Smooth muscle cell of the brain vasculature (primary cell): ENCODE data around the gene ERFE.
A peak's percentile ranks its signal among the peaks of the same experiment; 100 is the strongest.
"Not testable (repeated sequence)": the region's sequence is repeated elsewhere in the genome, so short reads cannot be mapped to it uniquely, and the experiment has no call there.

ENCODE experiments used
- DNase-seq: peaks from one replicate; pipeline ENCODE4 v3.0.0-alpha.2; 2012; ENCODE audit warnings: low read depth, low spot score

The ERFE gene

DNA sequence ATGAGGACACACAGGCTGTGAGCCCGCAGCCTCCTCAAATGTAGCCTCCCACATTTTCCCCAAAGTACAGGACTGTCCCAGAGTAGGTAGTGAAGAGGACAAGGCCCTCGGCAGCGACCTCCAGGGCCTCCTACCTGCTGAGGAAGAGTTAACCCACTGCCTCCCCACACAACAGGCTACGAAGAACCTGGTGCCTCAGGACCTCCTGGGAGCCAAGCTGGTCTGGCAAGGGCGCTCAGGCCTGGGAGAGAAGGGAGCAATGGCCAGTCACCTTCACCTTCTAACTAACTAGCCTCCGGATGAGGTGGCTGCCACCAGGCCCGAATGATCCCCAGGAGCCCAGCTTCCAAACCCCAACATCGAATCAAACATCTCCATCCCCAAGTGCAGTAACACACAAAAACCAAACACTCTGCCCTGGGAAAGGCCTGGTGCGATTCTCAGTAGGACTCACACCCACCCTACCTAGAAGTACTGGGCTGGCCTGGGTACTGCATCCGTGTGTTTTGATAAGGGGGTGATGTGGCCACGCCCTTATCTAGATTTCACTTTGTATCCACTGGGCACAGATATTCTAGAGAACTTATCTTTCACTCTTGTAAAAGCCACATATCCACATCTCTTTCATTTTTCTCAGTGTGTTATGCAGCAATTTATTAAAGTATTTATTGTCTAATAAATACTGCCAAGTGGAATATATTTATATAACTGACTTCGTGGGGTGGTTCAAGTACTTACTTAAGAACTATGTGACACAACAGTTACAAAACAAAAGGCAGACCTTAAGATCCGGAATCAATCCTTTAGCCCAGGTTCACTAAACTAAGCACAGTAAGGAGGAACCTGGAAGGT, 9.7 kb downstream of the ERFE start:
- DNase-seq = no peak

- peak; percentile 50 for DNase-seq
Observed at GRCh38 chr2:238169048-238169707, 10.4 kb downstream of the ERFE start.

GRCh38 chr2:238169708-238170251, 11.0 kb downstream of the ERFE start:
- no peak for DNase-seq

- no peak for DNase-seq
Observed at GRCh38 chr2:238170386-238171071, 11.8 kb downstream of the ERFE start.

DNA sequence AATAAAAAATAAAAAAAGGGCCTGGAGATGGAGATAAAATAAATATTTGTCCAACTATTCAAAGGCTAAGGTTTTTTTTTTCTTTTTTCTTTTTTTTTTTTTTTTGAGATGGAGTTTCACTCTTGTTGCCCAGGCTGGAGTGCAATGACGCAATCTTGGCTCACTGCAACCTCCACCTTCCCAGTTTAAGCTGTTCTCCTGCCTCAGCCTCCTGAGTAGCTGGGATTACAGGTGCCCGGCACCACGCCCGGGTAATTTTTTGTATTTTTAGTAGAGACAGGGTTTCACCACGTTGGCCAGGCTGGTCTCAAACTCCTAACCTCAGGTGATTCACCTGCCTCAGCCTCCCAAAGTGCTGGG, 12.3 kb downstream of the ERFE start:
- not testable (repeated sequence) for DNase-seq

GRCh38 chr2:238171575-238172187, 12.9 kb downstream of the ERFE start:
- DNase-seq = no peak

GRCh38 chr2:238172439-238172838, 13.7 kb downstream of the ERFE start:
- DNase-seq = no peak

DNA sequence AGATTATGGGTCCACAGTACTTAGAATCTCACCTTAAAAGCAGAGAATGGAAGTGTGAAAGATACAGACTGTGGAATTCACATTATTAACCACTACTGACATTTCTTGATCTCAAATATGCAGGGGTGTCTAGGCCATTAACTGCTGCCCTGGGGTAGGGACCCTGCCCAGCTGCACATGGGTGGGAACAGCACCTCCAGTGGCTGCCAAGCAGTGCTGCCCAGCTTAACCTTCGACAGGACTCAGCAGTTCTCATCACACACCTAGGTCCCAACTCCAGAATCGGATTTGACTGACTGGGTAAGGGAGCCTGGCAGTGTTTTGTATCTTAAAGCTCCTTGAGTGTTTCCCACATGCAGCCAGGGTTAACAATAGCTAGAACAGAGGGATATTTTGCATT, 14.9 kb downstream of the ERFE start:
- DNase-seq = no peak

- no peak for DNase-seq
Observed at GRCh38 chr2:238174291-238174690, 15.5 kb downstream of the ERFE start.

GRCh38 chr2:238174701-238175100, 15.9 kb downstream of the ERFE start:
- no peak for DNase-seq

- DNase-seq = no peak
Observed at GRCh38 chr2:238176613-238177012, 17.8 kb downstream of the ERFE start.

- no peak for DNase-seq
Observed at GRCh38 chr2:238180554-238180953, 21.8 kb downstream of the ERFE start.

- DNase-seq = no peak
Observed at GRCh38 chr2:238182362-238182761, 23.6 kb downstream of the ERFE start.

- DNase-seq = no peak
Observed at GRCh38 chr2:238183821-238184220, 25.1 kb downstream of the ERFE start.

DNA sequence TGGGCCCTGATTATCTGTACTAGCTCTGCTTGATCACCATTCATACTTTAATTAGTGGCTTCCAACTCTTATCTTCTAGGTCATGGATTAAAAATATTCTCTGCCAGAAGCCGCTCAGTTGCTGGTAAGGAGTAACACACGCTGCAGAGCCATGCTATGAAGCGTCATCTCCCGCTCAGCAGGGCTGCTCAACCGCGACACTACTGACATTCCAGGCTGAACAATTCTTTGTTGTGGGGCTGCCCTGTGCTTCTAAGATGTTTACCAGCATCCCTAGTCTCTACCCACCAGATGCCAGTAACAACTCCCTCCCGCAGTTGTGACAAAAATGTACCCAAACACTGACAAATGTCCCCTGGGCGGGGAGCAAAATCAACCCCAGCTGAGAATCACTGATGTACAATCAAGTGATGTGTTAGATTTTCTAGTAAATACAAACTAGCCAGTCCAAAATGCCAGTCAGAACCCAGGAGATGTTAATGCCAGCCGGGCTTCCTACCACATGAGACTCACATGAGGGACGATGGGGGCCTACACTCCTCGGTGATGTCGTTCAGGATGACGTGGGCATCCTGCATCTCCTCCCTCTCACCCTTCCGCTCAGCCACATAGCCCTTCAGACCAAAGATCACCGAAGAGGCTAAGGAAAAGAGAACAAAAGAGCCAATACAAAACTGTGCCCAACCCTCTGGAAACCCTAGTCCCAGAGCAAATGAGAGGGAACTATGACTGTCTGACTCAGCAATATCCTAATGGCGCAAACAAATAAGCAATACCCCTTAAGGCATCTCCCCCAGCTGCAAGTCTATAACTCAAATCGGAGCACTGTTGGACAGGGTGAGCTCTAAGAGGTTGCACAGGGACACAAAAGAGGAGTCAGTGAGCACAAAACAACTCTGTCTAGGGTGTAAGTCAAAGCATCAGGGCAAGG, 29.1 kb downstream of the ERFE start:
- no peak for DNase-seq

DNA sequence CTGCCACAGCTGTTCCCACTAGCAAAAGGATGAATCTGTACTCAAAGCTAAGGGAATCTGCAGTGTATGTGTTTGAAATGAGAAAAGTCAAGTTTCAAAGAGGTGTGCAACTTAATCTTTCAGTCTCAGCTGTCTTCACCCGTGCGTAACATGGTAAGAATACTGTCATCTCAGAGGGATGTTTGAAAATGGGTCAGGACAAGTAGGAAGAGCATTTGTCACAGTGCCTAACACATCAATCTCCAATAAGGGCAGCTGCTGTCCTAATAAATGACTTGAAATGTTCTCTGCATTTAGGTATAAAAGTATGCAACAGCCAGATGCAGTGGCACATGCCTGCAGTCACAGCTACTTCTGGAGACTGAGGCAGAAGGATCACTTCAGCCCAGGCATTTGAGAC, 31.7 kb downstream of the ERFE start:
- DNase-seq = no peak

DNA sequence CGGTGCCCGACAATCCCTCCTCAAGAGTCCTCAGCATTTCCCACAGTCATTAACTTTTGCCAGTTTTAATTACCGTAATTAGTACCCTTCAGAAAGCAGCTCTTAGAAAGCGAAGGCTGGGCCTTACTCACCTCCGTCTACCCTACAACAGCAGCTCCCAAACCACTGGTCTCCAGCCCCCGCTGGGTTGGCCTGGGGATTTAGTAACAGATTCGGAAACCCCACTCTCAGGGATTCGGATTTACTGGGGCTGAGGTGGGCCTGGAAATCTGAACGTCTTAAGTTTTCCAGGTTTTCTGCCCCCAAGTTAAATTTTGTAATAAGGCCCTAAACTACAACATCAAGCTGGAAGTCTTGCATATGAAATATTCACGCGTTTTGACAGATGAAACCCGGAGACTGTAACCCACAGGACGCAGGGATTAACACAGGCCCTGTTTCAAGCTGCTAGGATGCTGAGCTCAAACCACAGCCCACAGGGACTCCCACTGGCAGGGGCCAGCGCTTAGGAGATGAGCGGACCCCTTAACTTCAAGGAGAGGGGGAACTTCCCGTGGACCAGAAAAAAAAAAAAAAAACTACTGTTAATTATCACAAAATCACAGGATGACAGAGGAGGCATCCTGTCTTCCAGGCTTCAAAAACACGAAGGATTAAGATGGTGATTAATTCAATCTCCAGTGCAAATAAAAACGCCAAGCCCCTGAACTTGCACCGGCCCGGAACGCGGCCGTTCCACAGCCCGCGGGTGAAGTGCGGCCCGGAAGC, 43.7 kb downstream of the ERFE start:
- DNase-seq = no peak

DNA sequence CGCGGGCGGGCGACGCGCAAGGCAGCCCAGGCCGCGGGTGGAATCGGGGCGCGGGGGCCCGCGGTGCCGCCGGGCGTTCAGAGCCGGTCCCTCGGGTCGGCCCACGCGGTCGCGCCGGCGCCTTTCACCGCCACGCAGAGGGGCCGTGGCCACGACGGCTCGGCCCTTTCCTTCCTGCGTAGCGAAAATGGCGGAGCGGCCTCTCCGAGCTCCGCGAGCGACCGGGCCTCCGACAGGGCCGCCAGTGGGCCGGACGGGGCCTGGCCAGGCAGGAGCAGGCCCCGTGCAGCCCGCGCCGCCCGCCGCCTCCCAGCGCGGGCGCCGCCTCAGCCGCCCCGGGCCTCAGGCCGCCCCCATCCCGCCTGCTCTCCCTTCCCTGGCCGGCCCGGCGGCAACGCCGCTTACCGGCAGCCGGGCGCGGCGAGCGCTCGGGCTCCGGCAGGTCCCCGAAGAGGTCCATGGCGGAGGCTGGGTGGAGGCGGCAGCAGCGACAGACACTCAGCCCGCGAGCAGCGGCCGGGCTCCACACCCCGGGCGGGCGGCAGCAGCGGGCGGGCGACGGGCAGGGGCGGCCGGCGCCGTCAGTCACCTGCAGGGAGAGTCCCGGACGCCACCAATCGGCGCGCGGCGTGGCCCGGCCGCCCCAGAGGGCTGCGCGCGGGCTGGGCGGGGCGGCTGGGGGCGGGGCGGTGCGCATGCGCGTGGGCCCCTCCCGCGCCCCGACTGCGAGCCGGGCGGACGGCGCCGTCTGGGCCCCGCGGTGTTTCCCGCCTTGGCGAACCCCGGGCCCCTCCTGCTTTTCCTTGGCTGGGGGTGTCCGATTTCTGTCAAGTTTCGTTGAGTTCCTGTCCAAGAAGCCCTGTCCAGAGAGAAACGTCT, 44.6 kb downstream of the ERFE start, which contains the start of gene ILKAP:
ILKAP (minus strand) TSS at position 602 of the 879 bp plus-strand sequence; CDS start at position 460, 142 bp downstream.
- DNase-seq = peak; percentile 39
